ENCODE data around the gene TIMM9.
A peak's percentile ranks its signal among the peaks of the same experiment; 100 is the strongest.
"Not testable (repeated sequence)": the region's sequence is repeated elsewhere in the genome, so short reads cannot be mapped to it uniquely, and the experiment has no call there.

The TIMM9 gene

GRCh38 chr14:58427281-58428117, at the start of gene TIMM9, which contains the start of gene KIAA0586:
Gene TIMM9 (minus strand): TSS chr14:58427531. CDS start chr14:58411945, 15,586 bp downstream.
Gene KIAA0586 (plus strand): TSS chr14:58427719. CDS start chr14:58428265, 546 bp downstream.
- DNase-seq: peak; percentile 79 to 90 (median 86)

GRCh38 chr14:58476320-58476719, 49.0 kb upstream of the TIMM9 start:
- DNase-seq: no peak

- DNase-seq: no peak
These were observed 42.0 kb upstream of the TIMM9 start for GRCh38 chr14:58469309-58469708.

GRCh38 chr14:58467575-58467974, 40.2 kb upstream of the TIMM9 start:
- DNase-seq: no peak

- DNase-seq: no peak
These were observed 39.1 kb upstream of the TIMM9 start for GRCh38 chr14:58466459-58466858.

- no peak for DNase-seq
These were observed 38.1 kb upstream of the TIMM9 start for GRCh38 chr14:58465421-58465820.

- no peak for DNase-seq
These were observed 37.3 kb upstream of the TIMM9 start for GRCh38 chr14:58464652-58465051.

GRCh38 chr14:58463147-58463546, 35.8 kb upstream of the TIMM9 start:
- DNase-seq: no peak

GRCh38 chr14:58460772-58461171, 33.4 kb upstream of the TIMM9 start:
- DNase-seq: no peak

- DNase-seq: no peak
These were observed 28.4 kb upstream of the TIMM9 start for GRCh38 chr14:58455593-58456265.

GRCh38 chr14:58444627-58445026, 17.3 kb upstream of the TIMM9 start:
- no peak for DNase-seq

- DNase-seq: no peak
These were observed 12.1 kb upstream of the TIMM9 start for GRCh38 chr14:58439476-58439875.

GRCh38 chr14:58430156-58430555, 2.8 kb upstream of the TIMM9 start:
- no peak for DNase-seq

GRCh38 chr14:58428118-58428683, 870 bp upstream of the TIMM9 start:
- DNase-seq: no peak

- DNase-seq: peak; percentile 9 to 28 (median 20)
These were observed 556 bp downstream of the TIMM9 start for GRCh38 chr14:58426670-58427280.

- DNase-seq: not testable (repeated sequence)
These were observed 10.4 kb downstream of the TIMM9 start for GRCh38 chr14:58416934-58417333.

GRCh38 chr14:58415636-58416547, 11.4 kb downstream of the TIMM9 start:
- DNase-seq: no peak

- no peak for DNase-seq
These were observed 12.5 kb downstream of the TIMM9 start for GRCh38 chr14:58414845-58415244.

GRCh38 chr14:58408681-58409215, 18.6 kb downstream of the TIMM9 start:
- DNase-seq: no peak

- no peak for DNase-seq
These were observed 25.7 kb downstream of the TIMM9 start for GRCh38 chr14:58401587-58401986.

- DNase-seq: no peak
These were observed 28.4 kb downstream of the TIMM9 start for GRCh38 chr14:58398895-58399294.

GRCh38 chr14:58398495-58398894, 28.8 kb downstream of the TIMM9 start:
- DNase-seq: no peak

Data from activated naive CD4-positive, alpha-beta T cell (primary cell).